HepG2 (cell line): ENCODE data around the gene MDM4. TPM values are rescaled to one million over a fixed set of nuclear protein-coding genes. Genes with fewer than 3 reads are reported as not detected.

Experiments used
- ATAC-seq: fragments of 200-7000 bp; cut with Tn5 transposase; 3 replicates; pipeline ENCODE4 v1.9.1; 2020; ENCODE audit warnings: mild to moderate bottlenecking, moderate library complexity
- BruUV-seq: library from RNA; stranded (reverse); fragments of 400-500 nt; replicated peaks from 2 replicates; lab custom pipeline; 2021; lab: Mats Ljungman, UMichigan
- CTCF ChIA-PET: fragments of 300-600 bp; formaldehyde crosslinking; extraction: SDS; loops from one replicate; lab custom pipeline; 2021; ENCODE audit warnings: low total read pairs, inconsistent platforms, low intra/inter-chr PET ratio; lab: Yijun Ruan, JAX
- POLR2A ChIA-PET: fragments of 350-600 bp; sonication (Branson Sonifier 250); formaldehyde crosslinking; loops from one replicate; lab custom pipeline; 2020; ENCODE audit warnings: antibody characterized with exemption, inconsistent platforms; lab: Yijun Ruan, JAX
- DNase-seq: peaks from one replicate; pipeline ENCODE4 v3.0.0-alpha.2; 2015; ENCODE audit warnings: low spot score
- FAIRE-seq: peaks from 3 replicates; lab custom pipeline; 2011; peaks lifted over from hg19 to GRCh38; lab: Jason Lieb, UNC
- H2AFZ ChIP-seq: one replicate; pipeline ENCODE4 v1.6.1; 2011; ENCODE audit warnings: low read length, inconsistent platforms
- H3K27ac ChIP-seq: fragments of 300-600 bp; 3 replicates; pipeline ENCODE4 v1.8.0; 2011; ENCODE audit warnings: mixed run types, mild to moderate bottlenecking, mixed read lengths, low read length, inconsistent platforms; ENCODE audit not compliant: insufficient read depth; ENCODE audit errors: extremely low read length
- H3K27me3 ChIP-seq, 2 experiments: fragments of 200-600 bp in 1 of 2; 2 replicates in 1 of 2; 3 replicates in 1 of 2; pipeline versions ENCODE4 v1.6.0 to v1.8.0; 2011; ENCODE audit warnings: low read length in 2 of 2, mild to moderate bottlenecking in 2 of 2, moderate library complexity in 2 of 2, inconsistent platforms in 1 of 2; ENCODE audit not compliant: insufficient read depth in 2 of 2, control insufficient read depth in 1 of 2
- H3K36me3 ChIP-seq, 2 experiments: fragments of 200-600 bp in 1 of 2; replicated peaks in 1 of 2; 2 replicates in 1 of 2; 3 replicates in 1 of 2; pipeline versions ENCODE4 v1.5.1 to v1.8.0; 2011; ENCODE audit warnings: low read length in 2 of 2, inconsistent platforms in 1 of 2; ENCODE audit not compliant: insufficient read depth in 2 of 2, control insufficient read depth in 1 of 2
- H3K4me1 ChIP-seq: 2 replicates; pipeline ENCODE4 v1.5.1; 2012; ENCODE audit warnings: low read length, inconsistent platforms; ENCODE audit not compliant: insufficient read depth
- H3K4me2 ChIP-seq: 2 replicates; pipeline ENCODE4 v1.6.0; 2011; ENCODE audit warnings: low read depth, low read length, inconsistent platforms
- H3K4me3 ChIP-seq, 3 experiments: fragments of 200-600 bp in 1 of 3; sonication (generic), shearing (Covaris generic) in 1 of 3; replicated peaks in 1 of 3; 2 replicates each; pipeline ENCODE4 v1.5.1; 2011 to 2016; ENCODE audit warnings: low read length in 3 of 3, inconsistent platforms in 2 of 3, low read depth in 2 of 3, mild to moderate bottlenecking in 2 of 3, control low read depth in 1 of 3, mixed read lengths in 1 of 3; ENCODE audit not compliant: insufficient read depth in 1 of 3
- H3K79me2 ChIP-seq: one replicate; pipeline ENCODE4 v1.6.1; 2011; ENCODE audit warnings: low read length, inconsistent platforms; ENCODE audit not compliant: insufficient read depth
- H3K9ac ChIP-seq: 2 replicates; pipeline ENCODE4 v1.6.0; 2011; ENCODE audit warnings: mild to moderate bottlenecking, low read depth, low read length, inconsistent platforms; ENCODE audit not compliant: insufficient read depth
- H3K9me3 ChIP-seq: 2 replicates; pipeline ENCODE4 v1.5.1; 2012; ENCODE audit warnings: mild to moderate bottlenecking, low read length
- H4K20me1 ChIP-seq: 2 replicates; pipeline ENCODE4 v1.6.0; 2011; ENCODE audit warnings: inconsistent platforms, mild to moderate bottlenecking, low read length, moderate library complexity; ENCODE audit not compliant: insufficient read depth
- DRAP1 ChIP-seq: IDR thresholded peaks from 2 replicates; pipeline ENCODE4 v1.6.1; 2016; ENCODE audit warnings: missing genetic modification reagents, missing compliant biosample characterization
- FLYWCH1 ChIP-seq: sonication (generic); formaldehyde crosslinking; IDR thresholded peaks from 2 replicates; pipeline ENCODE4 v1.8.1; 2023; ENCODE audit warnings: mild to moderate bottlenecking, missing genetic modification reagents
- HMG20A ChIP-seq: IDR thresholded peaks from 2 replicates; pipeline ENCODE4 v1.6.1; 2016; ENCODE audit warnings: borderline replicate concordance
- HNF1B ChIP-seq: sonication (generic); formaldehyde crosslinking; IDR thresholded peaks from 2 replicates; pipeline ENCODE4 v1.5.1; 2020; ENCODE audit warnings: mild to moderate bottlenecking, moderate library complexity, missing genetic modification reagents
- MLX ChIP-seq: IDR thresholded peaks from 2 replicates; pipeline ENCODE4 v1.6.1; 2016
- NFE2L2 ChIP-seq: fragments of 150-350 bp; IDR thresholded peaks from 2 replicates; pipeline ENCODE4 v1.6.1; 2014; ENCODE audit warnings: low read length
- TFDP1 ChIP-seq: IDR thresholded peaks from 2 replicates; pipeline ENCODE4 v1.6.1; 2016; ENCODE audit warnings: missing compliant biosample characterization, missing genetic modification reagents, borderline replicate concordance
- ZNF207 ChIP-seq: fragments of 450-650 bp; IDR thresholded peaks from 2 replicates; pipeline ENCODE4 v1.6.1; 2016; ENCODE audit warnings: antibody characterized with exemption, borderline replicate concordance
- ZNF230 ChIP-seq: sonication (generic); formaldehyde crosslinking; IDR thresholded peaks from 2 replicates; pipeline ENCODE4 v1.4.0; 2020; ENCODE audit warnings: mild to moderate bottlenecking, missing genetic modification reagents
- ZNF570 ChIP-seq: sonication (generic); formaldehyde crosslinking; IDR thresholded peaks from 2 replicates; pipeline ENCODE4 v1.4.0; 2020; ENCODE audit warnings: mild to moderate bottlenecking, missing genetic modification reagents, borderline replicate concordance
- ZNF709 ChIP-seq: sonication (generic); formaldehyde crosslinking; IDR thresholded peaks from 2 replicates; pipeline ENCODE4 v1.5.0; 2020; ENCODE audit warnings: mild to moderate bottlenecking, missing genetic modification reagents
- WGBS: methylation state at CpG from one replicate; pipeline ENCODE4 v1.1.6; 2017; ENCODE audit warnings: low lambda C conversion rate; 5-methylcytosine and 5-hydroxymethylcytosine counted together
- in situ Hi-C: cut with HindIII; loops from 2 replicates; pipeline ENCODE4 v1.10.0; 2017; ENCODE audit warnings: low pct_unique_long_range_greater_than_20kb; ENCODE audit not compliant: extremely low pct_ligation_motif_present
- intact Hi-C: fragments of 100-400 bp; cut with micrococcal nuclease; formaldehyde crosslinking; loops from one replicate; pipeline ENCODE4 v1.10.0; 2022; ENCODE audit not compliant: unreplicated experiment
- polyA plus RNA-seq, 8 experiments: library from polyadenylated mRNA; depleted of rRNA in 3 of 8; stranded (reverse) in 7 of 8; unstranded in 1 of 8; fragments of >200 nt; fragmentation: Illumina TruSeq in 4 of 8; extraction: Trizol in 4 of 8; gene quantifications; 2 replicates each; pipeline versions ENCODE4 v1.2.1 to v1.2.3, GENCODE V29; 2011 to 2016; ENCODE audit warnings: low read depth in 4 of 8, missing spikeins in 1 of 8, mixed read lengths in 1 of 8; ENCODE audit not compliant: insufficient read depth in 1 of 8
- total RNA-seq, 5 experiments: library from RNA; depleted of rRNA; stranded (reverse); fragments of >200 nt; fragmentation: Illumina TruSeq; extraction: Trizol; gene quantifications; 2 replicates each; pipeline ENCODE4 v1.2.3, GENCODE V29; 2016; ENCODE audit warnings: low read depth in 1 of 5

The MDM4 gene
- total and polyA plus RNA-seq, 2 of the 13 experiments (the other 11 are each of a cell fraction or from before 2014, with no cell fraction given) = 14.9 to 19.0 TPM

GRCh38 chr1:204478921-204479320 is 37.3 kb upstream of the MDM4 start:
- H2AFZ ChIP-seq = no peak overlapping the region
- ChIA-PET POLR2A (interaction anchor here (1.7 kb wide), 1 partner anchor 16 kb away, joined by 5 read pairs; the partner anchor contains the start of gene PIK3C2B), CTCF (no interaction called here)
- in situ Hi-C loops = no loop called here
- H3K27me3 ChIP-seq = no peaks in the 10 kb centered on the region
- no peak overlapping the region for H3K4me3 ChIP-seq
- ATAC-seq (no peak), FAIRE-seq (no peak), DNase-seq (no peak)
- no peak overlapping the region for H3K4me2 ChIP-seq
- no TSS peak for BruUV-seq
- 92% methylated on average over 1 of the region's 2 CpGs for WGBS
- H3K9me3 ChIP-seq = no peaks in the 10 kb centered on the region
- H3K9ac ChIP-seq = no peak overlapping the region
- TF ChIP-seq ZNF230 (CRISPR knock-in tag) (no peak), MLX (CRISPR knock-in tag) (no peak), DRAP1 (CRISPR knock-in tag) (no peak), TFDP1 (CRISPR knock-in tag) (no peak), ZNF570 (CRISPR knock-in tag) (no peak), ZNF207 (no peak), FLYWCH1 (CRISPR knock-in tag) (no peak), NFE2L2 (no peak), HNF1B (no peak), HMG20A (no peak), ZNF709 (CRISPR knock-in tag) (no peak)
- H3K4me1 ChIP-seq = peaks cover 18% of the 10 kb centered on the region
- no peaks in the 10 kb centered on the region for H4K20me1 ChIP-seq
- no peaks in the 10 kb centered on the region for H3K36me3 ChIP-seq
- H3K27ac ChIP-seq = no peak overlapping the region
- intact Hi-C loops = no loop called here
- H3K79me2 ChIP-seq = no peaks in the 10 kb centered on the region
